B cell (primary cell): Measurements from ENCODE around the gene NSG1. TPM values are rescaled to one million over a fixed set of nuclear protein-coding genes. Genes with fewer than 3 reads are reported as not detected.
"Not testable (repeated sequence)": the region's sequence is repeated elsewhere in the genome, so short reads cannot be mapped to it uniquely, and the experiment has no call there.

Experiments
- ATAC-seq: fragments of 200-7000 bp; cut with Tn5 transposase; one replicate; pipeline ENCODE4 v1.10.0; 2021; ENCODE audit warnings: low read depth, mild to moderate bottlenecking, moderate number of reproducible peaks, moderate library complexity
- CTCF ChIA-PET: fragments of 350-600 bp; sonication (Branson Sonifier 250); formaldehyde crosslinking; loops from one replicate; lab custom pipeline; 2021; ENCODE audit warnings: antibody characterized with exemption, inconsistent platforms; lab: Charles Lee
- POLR2A ChIA-PET: fragments of 350-600 bp; sonication (Branson Sonifier 250); formaldehyde crosslinking; loops from one replicate; lab custom pipeline; 2021; ENCODE audit warnings: antibody characterized with exemption; lab: Charles Lee
- DNase-seq: peaks from one replicate; pipeline ENCODE4 v3.0.0; 2013
- H2AFZ ChIP-seq: 2 replicates; pipeline ENCODE4 v1.6.1; 2012; ENCODE audit warnings: mild to moderate bottlenecking, low read depth, low read length; ENCODE audit not compliant: insufficient read depth, poor library complexity, severe bottlenecking
- H3K27ac ChIP-seq, 2 donors: 1 replicate in 1 of 2; 2 replicates in 1 of 2; pipeline ENCODE4 v1.5.1; 2012 to 2013; ENCODE audit warnings: low read length in 2 of 2, mild to moderate bottlenecking in 2 of 2, moderate library complexity in 1 of 2
- H3K27me3 ChIP-seq, 4 experiments: fragments of 200-600 bp in 1 of 4; sonication (generic) in 1 of 4; replicated peaks in 1 of 4; 1 replicate in 2 of 4; 2 replicates in 2 of 4; pipeline versions ENCODE4 v1.6.1 to v1.7.0; 2013 to 2016; ENCODE audit warnings: low read length in 3 of 4, mild to moderate bottlenecking in 2 of 4, mixed read lengths in 1 of 4, moderate library complexity in 1 of 4; ENCODE audit not compliant: insufficient read depth in 4 of 4, control insufficient read depth in 3 of 4; ENCODE audit errors: control extremely low read depth in 1 of 4
- H3K36me3 ChIP-seq, 2 experiments: replicated peaks in 1 of 2; 1 replicate in 1 of 2; 2 replicates in 1 of 2; pipeline versions ENCODE4 v1.6.1 to v1.7.1; 2013; ENCODE audit warnings: low read length in 1 of 2; ENCODE audit not compliant: insufficient read depth in 2 of 2, control insufficient read depth in 1 of 2; ENCODE audit errors: control extremely low read depth in 1 of 2, extremely low read depth in 1 of 2
- H3K4me1 ChIP-seq, 2 donors: fragments of 200-600 bp in 1 of 2; sonication (generic) in 1 of 2; 1 replicate in 1 of 2; 2 replicates in 1 of 2; pipeline versions ENCODE4 v1.5.1 to v1.6.1; 2013 to 2017; ENCODE audit warnings: low read length in 2 of 2; ENCODE audit not compliant: control insufficient read depth in 2 of 2, insufficient read depth in 2 of 2
- H3K4me2 ChIP-seq: replicated peaks from 2 replicates; pipeline ENCODE3; 2012; ENCODE audit warnings: mild to moderate bottlenecking, low read depth, low read length; ENCODE audit not compliant: poor library complexity, severe bottlenecking
- H3K4me3 ChIP-seq, 5 experiments: fragments of 200-600 bp in 1 of 5; sonication (generic) in 1 of 5; 1 replicate in 3 of 5; 2 replicates in 2 of 5; pipeline versions ENCODE4 v1.5.1 to v1.7.0; 2011 to 2016; ENCODE audit warnings: low read length in 4 of 5, mild to moderate bottlenecking in 4 of 5, low read depth in 2 of 5, control low read depth in 1 of 5, moderate library complexity in 1 of 5; ENCODE audit not compliant: insufficient read depth in 1 of 5; ENCODE audit errors: control extremely low read depth in 1 of 5, extremely low read depth in 1 of 5
- H3K79me2 ChIP-seq: fragments of 200-600 bp; sonication (generic); one replicate; pipeline ENCODE4 v1.6.0; 2016; ENCODE audit warnings: low read length; ENCODE audit not compliant: control insufficient read depth, insufficient read depth
- H3K9ac ChIP-seq: fragments of 200-600 bp; sonication (generic); 2 replicates; pipeline ENCODE4 v1.6.1; 2017; ENCODE audit warnings: mild to moderate bottlenecking, low read length, moderate library complexity
- H3K9me3 ChIP-seq, 3 donors: one replicate each; pipeline versions ENCODE4 v1.6.1 to v1.7.1; 2013; ENCODE audit warnings: low read length in 2 of 3; ENCODE audit not compliant: control insufficient read depth in 2 of 3, insufficient read depth in 1 of 3; ENCODE audit errors: control extremely low read depth in 1 of 3
- H4K20me1 ChIP-seq: 2 replicates; pipeline ENCODE4 v1.6.0; 2012; ENCODE audit warnings: mild to moderate bottlenecking, low read length; ENCODE audit not compliant: insufficient read depth, control insufficient read depth, poor library complexity, severe bottlenecking
- H3K27ac Mint-ChIP-seq: one replicate; pipeline ENCODE4 v1.8.0; 2021; ENCODE audit warnings: mixed read lengths
- H3K27me3 Mint-ChIP-seq: one replicate; pipeline ENCODE4 v1.8.0; 2021; ENCODE audit warnings: mixed read lengths
- H3K4me1 Mint-ChIP-seq: one replicate; pipeline ENCODE4 v1.8.0; 2021; ENCODE audit warnings: mixed read lengths
- H3K4me3 Mint-ChIP-seq: one replicate; pipeline ENCODE4 v1.8.0; 2021; ENCODE audit warnings: mixed read lengths
- H3K9me3 Mint-ChIP-seq: one replicate; pipeline ENCODE4 v1.8.0; 2022; ENCODE audit warnings: mixed read lengths; ENCODE audit not compliant: insufficient read depth
- EZH2 ChIP-seq: IDR thresholded peaks from 2 replicates; pipeline ENCODE4 v1.6.1; 2012; ENCODE audit warnings: borderline replicate concordance, low read depth, mild to moderate bottlenecking, moderate library complexity, low read length; ENCODE audit not compliant: insufficient read depth, poor library complexity, severe bottlenecking
- WGBS: methylation state at CpG from one replicate; pipeline ENCODE4 v1.1.5; 2013; ENCODE audit warnings: missing lambda C conversion rate; ENCODE audit not compliant: insufficient coverage; 5-methylcytosine and 5-hydroxymethylcytosine counted together
- intact Hi-C: fragments of 100-400 bp; cut with micrococcal nuclease; formaldehyde crosslinking; loops from one replicate; pipeline ENCODE4 v1.10.0; 2022
- polyA plus RNA-seq: library from polyadenylated mRNA; depleted of rRNA; stranded (reverse); fragments of >200 nt; gene quantifications from 2 replicates; pipeline ENCODE4 v1.2.3, GENCODE V29; 2012
- total RNA-seq, 2 donors: library from RNA; stranded (reverse); fragments of 120-200 nt in 1 of 2; gene quantifications; 1 replicate in 1 of 2; 2 replicates in 1 of 2; pipeline versions ENCODE4 v1.2.3 to v1.2.4, GENCODE V29; 2013 to 2022
- TF ChIP-seq, protein P1 (sequence below): fragments of 200-600 bp; IDR thresholded peaks from one replicate; pipeline ENCODE4 v1.8.0; 2022; ENCODE audit warnings: antibody characterized with exemption, mild to moderate bottlenecking

NSG1 gene
- total and polyA plus RNA-seq, 2 donors (not counting 1 experiment from before 2014, with no cell fraction given) = not detected

DNA sequence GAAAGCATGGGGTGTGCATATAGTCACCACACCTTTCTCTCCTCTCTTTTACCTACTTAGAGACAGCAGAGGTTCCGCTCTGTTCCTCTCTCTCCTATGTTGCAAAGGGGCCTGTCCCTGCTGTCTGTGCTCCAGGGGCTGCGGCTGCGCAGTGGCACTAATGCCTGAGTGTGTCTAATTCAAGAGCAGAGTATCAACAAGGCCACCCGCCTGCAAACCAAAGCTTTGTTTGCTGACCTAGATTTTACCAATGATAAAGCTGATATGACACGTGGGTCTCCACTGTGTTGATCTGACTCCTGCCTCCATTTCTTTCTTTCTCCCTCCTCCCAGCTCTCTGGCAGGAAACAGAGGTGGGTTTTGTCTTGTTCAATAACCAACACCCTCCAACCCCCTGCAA is 74.9 kb downstream of the NSG1 start:
- Histone ChIP-seq H3K36me3 (peaks cover 2 to 38% of the 10 kb centered on the region in 2 experiments), H3K4me1 (no peaks in the 10 kb centered on the region), H2AFZ (no peak overlapping the region), H3K79me2 (no peaks in the 10 kb centered on the region), H3K9ac (no peak overlapping the region), H3K27me3 (no peaks in the 10 kb centered on the region), H3K4me2 (no peak overlapping the region), H3K9me3 (no peaks in the 10 kb centered on the region), H3K4me3 (no peak overlapping the region), H4K20me1 (no peaks in the 10 kb centered on the region), H3K27ac (no peak overlapping the region)
- DNase-seq (no peak), ATAC-seq (no peak)
- no peaks in the 10 kb centered on the region for H3K9me3 Mint-ChIP-seq
- intact Hi-C loops = no loop called here
- H3K27me3 Mint-ChIP-seq = no peaks in the 10 kb centered on the region
- ChIA-PET POLR2A (no interaction called here), CTCF (no interaction called here)
- peaks cover 2% of the 10 kb centered on the region for H3K4me1 Mint-ChIP-seq
- TF ChIP-seq, protein P1, sequence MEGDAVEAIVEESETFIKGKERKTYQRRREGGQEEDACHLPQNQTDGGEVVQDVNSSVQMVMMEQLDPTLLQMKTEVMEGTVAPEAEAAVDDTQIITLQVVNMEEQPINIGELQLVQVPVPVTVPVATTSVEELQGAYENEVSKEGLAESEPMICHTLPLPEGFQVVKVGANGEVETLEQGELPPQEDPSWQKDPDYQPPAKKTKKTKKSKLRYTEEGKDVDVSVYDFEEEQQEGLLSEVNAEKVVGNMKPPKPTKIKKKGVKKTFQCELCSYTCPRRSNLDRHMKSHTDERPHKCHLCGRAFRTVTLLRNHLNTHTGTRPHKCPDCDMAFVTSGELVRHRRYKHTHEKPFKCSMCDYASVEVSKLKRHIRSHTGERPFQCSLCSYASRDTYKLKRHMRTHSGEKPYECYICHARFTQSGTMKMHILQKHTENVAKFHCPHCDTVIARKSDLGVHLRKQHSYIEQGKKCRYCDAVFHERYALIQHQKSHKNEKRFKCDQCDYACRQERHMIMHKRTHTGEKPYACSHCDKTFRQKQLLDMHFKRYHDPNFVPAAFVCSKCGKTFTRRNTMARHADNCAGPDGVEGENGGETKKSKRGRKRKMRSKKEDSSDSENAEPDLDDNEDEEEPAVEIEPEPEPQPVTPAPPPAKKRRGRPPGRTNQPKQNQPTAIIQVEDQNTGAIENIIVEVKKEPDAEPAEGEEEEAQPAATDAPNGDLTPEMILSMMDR = no peak
- TF ChIP-seq EZH2 = no peak
- WGBS = 87% methylated on average over 4 of the region's 5 CpGs
- H3K27ac Mint-ChIP-seq = no peak overlapping the region
- H3K4me3 Mint-ChIP-seq = no peak overlapping the region

DNA sequence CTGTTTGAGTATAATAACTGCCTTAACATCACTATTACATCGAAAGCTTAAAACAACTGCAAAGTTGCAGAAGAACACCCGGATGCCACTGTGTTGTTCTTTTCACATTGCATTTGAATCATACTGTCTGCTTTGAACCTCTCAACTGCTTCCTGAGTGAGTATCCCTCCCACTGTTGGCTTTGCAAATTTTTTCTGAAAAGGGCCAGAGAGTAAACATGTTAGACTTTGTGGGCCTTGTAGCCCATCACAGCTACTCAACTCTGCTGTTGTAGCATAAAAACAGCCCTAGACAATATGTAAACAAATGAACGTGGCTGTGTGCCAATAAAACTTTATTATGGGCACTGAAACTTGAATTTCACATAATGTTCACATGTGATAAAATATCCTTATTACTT is 76.1 kb downstream of the NSG1 start:
- Mint-ChIP-seq H3K4me1 (no peaks in the 10 kb centered on the region), H3K9me3 (no peaks in the 10 kb centered on the region), H3K27ac (no peak overlapping the region), H3K27me3 (no peaks in the 10 kb centered on the region), H3K4me3 (no peak overlapping the region)
- H3K4me1 ChIP-seq = no peaks in the 10 kb centered on the region
- DNase-seq (no peak), ATAC-seq (no peak)
- H3K4me3 ChIP-seq = no peak overlapping the region
- no peaks in the 10 kb centered on the region for H3K9me3 ChIP-seq
- H2AFZ ChIP-seq = no peak overlapping the region
- intact Hi-C loops = no loop called here
- no peaks in the 10 kb centered on the region for H3K79me2 ChIP-seq
- H3K27ac ChIP-seq = no peak overlapping the region
- no peak overlapping the region for H3K9ac ChIP-seq
- TF ChIP-seq, protein P1 = no peak
- no peak for TF ChIP-seq EZH2
- POLR2A ChIA-PET = no interaction called here
- 100% methylated on average over 2 of the region's 3 CpGs for WGBS
- no peaks in the 10 kb centered on the region for H4K20me1 ChIP-seq
- CTCF ChIA-PET = no interaction called here
- peaks cover 2 to 31% of the 10 kb centered on the region in 2 experiments for H3K36me3 ChIP-seq
- H3K4me2 ChIP-seq = no peak overlapping the region
- no peaks in the 10 kb centered on the region for H3K27me3 ChIP-seq

DNA sequence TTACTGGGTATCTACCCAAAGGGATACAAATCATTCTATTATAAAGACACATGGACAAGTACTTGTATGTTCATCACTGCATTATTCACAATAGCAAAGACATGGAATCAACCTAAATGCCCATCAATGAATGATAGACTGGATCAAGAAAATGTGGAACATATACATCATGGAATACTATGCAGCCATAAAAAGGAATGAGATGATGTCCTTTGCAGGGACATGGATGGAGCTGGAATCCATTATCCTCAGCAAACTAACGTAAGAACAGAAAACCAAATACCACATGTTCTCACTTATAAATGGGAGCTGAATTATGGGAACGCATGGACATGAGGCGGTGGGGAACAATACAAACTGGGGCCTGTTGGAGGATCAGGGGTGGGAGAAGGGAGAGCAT is 78.3 kb downstream of the NSG1 start:
- H3K9me3 ChIP-seq, intact Hi-C loops, CTCF ChIA-PET, H3K4me1 ChIP-seq, H2AFZ ChIP-seq, H3K27me3 ChIP-seq, H3K4me2 ChIP-seq, H3K9ac ChIP-seq, H3K27me3 Mint-ChIP-seq, H3K4me3 ChIP-seq, POLR2A ChIA-PET, H3K9me3 Mint-ChIP-seq, H3K79me2 ChIP-seq, H3K27ac Mint-ChIP-seq, H3K4me3 Mint-ChIP-seq, H4K20me1 ChIP-seq, ATAC-seq, DNase-seq, H3K4me1 Mint-ChIP-seq, H3K27ac ChIP-seq: not testable (repeated sequence)
- peaks cover 2 to 42% of the 10 kb centered on the region in 2 experiments for H3K36me3 ChIP-seq
- no CpG with 5 or more reads among the region's 3 CpGs for WGBS
